GM12878 (cell line): Measurements from ENCODE around the gene BRME1. TPM values are rescaled to one million over a fixed set of nuclear protein-coding genes. Genes with fewer than 3 reads are reported as not detected.
A peak's percentile ranks its signal among the peaks of the same experiment; 100 is the strongest.

Experiments
- ATAC-seq: fragments of 200-7000 bp; cut with Tn5 transposase; 3 replicates; pipeline ENCODE4 v1.9.1; 2020; ENCODE audit warnings: mild to moderate bottlenecking, moderate library complexity
- BruUV-seq: library from RNA; stranded (reverse); fragments of 400-500 nt; replicated peaks from 2 replicates; lab custom pipeline; 2021; lab: Mats Ljungman, UMichigan
- CTCF ChIA-PET: fragments of 300-600 bp; sonication (Branson Sonifier 250); formaldehyde crosslinking; extraction: SDS; loops from one replicate; lab custom pipeline; 2021; ENCODE audit warnings: inconsistent platforms; lab: Yijun Ruan, JAX
- POLR2A ChIA-PET: fragments of 350-600 bp; formaldehyde crosslinking; extraction: SDS; loops from one replicate; lab custom pipeline; 2021; ENCODE audit warnings: inconsistent platforms; lab: Charles Lee
- RAD21 ChIA-PET: fragments of 300-600 bp; sonication (Branson Sonifier 250); formaldehyde crosslinking; loops from one replicate; lab custom pipeline; 2023; ENCODE audit warnings: antibody characterized with exemption; ENCODE audit not compliant: unreplicated experiment; lab: Charles Lee
- SMC1A ChIA-PET: fragments of 300-600 bp; sonication (Branson Sonifier 250); formaldehyde crosslinking; loops from one replicate; lab custom pipeline; 2023; ENCODE audit not compliant: unreplicated experiment, uncharacterized antibody; lab: Charles Lee
- DNase-seq: peaks from one replicate; pipeline ENCODE4 v3.0.0-alpha.2; 2011; ENCODE audit warnings: low read depth, low spot score
- FAIRE-seq: peaks from 3 replicates; lab custom pipeline; 2011; peaks lifted over from hg19 to GRCh38; lab: Jason Lieb, UNC
- H2AFZ ChIP-seq: 2 replicates; pipeline ENCODE4 v1.6.0; 2011; ENCODE audit warnings: low read depth, low read length, control low read depth; ENCODE audit not compliant: control insufficient read depth
- H3K27ac ChIP-seq: 2 replicates; pipeline ENCODE4 v1.5.1; 2011; ENCODE audit warnings: control low read depth; ENCODE audit not compliant: control insufficient read depth, insufficient read depth
- H3K27me3 ChIP-seq, 2 experiments: replicated peaks in 1 of 2; 2 replicates each; pipeline versions ENCODE4 v1.6.0 to v1.6.1; 2011; ENCODE audit warnings: low read length in 1 of 2; ENCODE audit not compliant: control insufficient read depth in 2 of 2, insufficient read depth in 2 of 2
- H3K36me3 ChIP-seq, 2 experiments: 2 replicates each; pipeline ENCODE4 v1.5.1; 2011; ENCODE audit warnings: low read length in 1 of 2; ENCODE audit not compliant: control insufficient read depth in 2 of 2, insufficient read depth in 2 of 2
- H3K4me1 ChIP-seq: 2 replicates; pipeline ENCODE4 v1.6.1; 2011; ENCODE audit warnings: mild to moderate bottlenecking, low read length, moderate library complexity, mixed read lengths; ENCODE audit not compliant: control insufficient read depth, insufficient read depth
- H3K4me2 ChIP-seq: 2 replicates; pipeline ENCODE4 v1.6.0; 2011; ENCODE audit warnings: control low read depth; ENCODE audit not compliant: control insufficient read depth, insufficient read depth
- H3K4me3 ChIP-seq: fragments of 200-600 bp; sonication (generic); 2 replicates; pipeline ENCODE4 v1.5.1; 2016
- H3K79me2 ChIP-seq: 2 replicates; pipeline ENCODE4 v1.6.0; 2011; ENCODE audit warnings: low read length; ENCODE audit not compliant: control insufficient read depth, insufficient read depth
- H3K9ac ChIP-seq: 2 replicates; pipeline ENCODE4 v1.8.0; 2011; ENCODE audit warnings: low read length, control low read depth, mixed read lengths; ENCODE audit not compliant: control insufficient read depth, insufficient read depth
- H3K9me3 ChIP-seq: replicated peaks from 3 replicates; pipeline ENCODE4 v1.5.1; 2011; ENCODE audit warnings: mild to moderate bottlenecking, low read length; ENCODE audit not compliant: control insufficient read depth, insufficient read depth
- H4K20me1 ChIP-seq: 2 replicates; pipeline ENCODE4 v1.6.0; 2011; ENCODE audit not compliant: control insufficient read depth, insufficient read depth
- ATF2 ChIP-seq: IDR thresholded peaks from 2 replicates; pipeline ENCODE4 v1.6.1; 2012; ENCODE audit warnings: low read length, inconsistent platforms
- ATF3 ChIP-seq: IDR thresholded peaks from 2 replicates; pipeline ENCODE4 v1.6.1; 2011; ENCODE audit warnings: low read depth, mild to moderate bottlenecking, low read length, moderate library complexity, borderline replicate concordance; ENCODE audit errors: extremely low read depth
- ATF7 ChIP-seq: fragments of 450-650 bp; IDR thresholded peaks from 2 replicates; pipeline ENCODE4 v1.6.1; 2016; ENCODE audit warnings: low read depth, mild to moderate bottlenecking
- BHLHE40 ChIP-seq, 2 experiments: fragments of 450-650 bp in 1 of 2; IDR thresholded peaks; 2 replicates each; pipeline ENCODE4 v1.6.1; 2011 to 2017; ENCODE audit warnings: low read depth in 2 of 2, borderline replicate concordance in 1 of 2, improper control_type of control experiment in 1 of 2, low read length in 1 of 2, mild to moderate bottlenecking in 1 of 2
- BRCA1 ChIP-seq: IDR thresholded peaks from 2 replicates; pipeline ENCODE4 v1.6.1; 2011; ENCODE audit warnings: low read depth, low read length, improper control_type of control experiment
- CHD2 ChIP-seq: IDR thresholded peaks from 2 replicates; pipeline ENCODE4 v1.6.1; 2011; ENCODE audit warnings: low read depth, low read length, improper control_type of control experiment, borderline replicate concordance
- ELK1 ChIP-seq: IDR thresholded peaks from 2 replicates; pipeline ENCODE4 v1.6.1; 2012; ENCODE audit warnings: low read depth, low read length, improper control_type of control experiment
- EZH2 ChIP-seq: IDR thresholded peaks from 2 replicates; pipeline ENCODE4 v1.6.1; 2012; ENCODE audit warnings: low read depth, mild to moderate bottlenecking, control low read depth, inconsistent platforms, low read length, borderline replicate concordance; ENCODE audit not compliant: control insufficient read depth
- GABPA ChIP-seq: IDR thresholded peaks from 2 replicates; pipeline ENCODE4 v1.6.1; 2014; ENCODE audit warnings: antibody characterized with exemption, low read depth, mild to moderate bottlenecking, inconsistent platforms
- HDGF ChIP-seq: fragments of 450-650 bp; IDR thresholded peaks from 2 replicates; pipeline ENCODE4 v1.6.1; 2016; ENCODE audit warnings: antibody characterized with exemption
- HSF1 ChIP-seq: fragments of 150-350 bp; IDR thresholded peaks from 2 replicates; pipeline ENCODE4 v1.6.1; 2014; ENCODE audit warnings: mild to moderate bottlenecking, low read depth, low read length
- MXI1 ChIP-seq: fragments of 150-350 bp; IDR thresholded peaks from 2 replicates; pipeline ENCODE4 v1.6.1; 2011; ENCODE audit warnings: low read depth, mild to moderate bottlenecking, inconsistent platforms, low read length, improper control_type of control experiment
- SIN3A ChIP-seq: IDR thresholded peaks from 2 replicates; pipeline ENCODE4 v1.6.1; 2012; ENCODE audit warnings: low read depth, low read length, improper control_type of control experiment
- SKIL ChIP-seq: fragments of 450-650 bp; IDR thresholded peaks from 2 replicates; pipeline ENCODE4 v1.6.1; 2017; ENCODE audit warnings: mild to moderate bottlenecking, low read depth, inconsistent platforms; ENCODE audit not compliant: poor library complexity, severe bottlenecking
- SP1 ChIP-seq: IDR thresholded peaks from one replicate; pipeline ENCODE4 v1.6.1; 2011; ENCODE audit warnings: low read depth, low read length
- WGBS: methylation state at CpG from one replicate; pipeline ENCODE4 v1.1.6; 2016; ENCODE audit warnings: low lambda C conversion rate; ENCODE audit not compliant: insufficient replicate concordance, insufficient coverage; ENCODE audit errors: missing lambda C conversion rate; 5-methylcytosine and 5-hydroxymethylcytosine counted together
- in situ Hi-C: fragments of 300-500 bp; cut with MboI; formaldehyde crosslinking; loops from 9 replicates; pipeline ENCODE4 v1.14.3; 2018; ENCODE audit warnings: mixed read lengths
- intact Hi-C: fragments of 100-400 bp; cut with micrococcal nuclease; formaldehyde crosslinking; loops from one replicate; pipeline ENCODE4 v1.14.2; 2022; ENCODE audit not compliant: unreplicated experiment
- polyA plus RNA-seq, 11 experiments: library from polyadenylated mRNA; depleted of rRNA in 4 of 11; unstranded in 6 of 11; stranded (reverse) in 5 of 11; fragments of >200 nt; fragmentation: Nextera tagmentation in 4 of 11; fragmentation: Illumina TruSeq in 1 of 11; extraction: Ambion mirVana in 4 of 11; extraction: Trizol in 1 of 11; gene quantifications; 1 replicate in 1 of 11; 2 replicates in 10 of 11; pipeline versions ENCODE4 v1.2.1 to v1.2.3, GENCODE V29; 2011 to 2016; ENCODE audit warnings: inconsistent platforms in 2 of 11, missing spikeins in 2 of 11, low read depth in 1 of 11
- total RNA-seq, 4 experiments: library from RNA; depleted of rRNA in 3 of 4; stranded (reverse); fragments of >200 nt in 3 of 4; fragmentation: Illumina TruSeq in 1 of 4; extraction: Trizol in 1 of 4; gene quantifications; 2 replicates each; pipeline versions ENCODE4 v1.2.1 to v1.2.3, GENCODE V29; 2013 to 2021

BRME1 gene
- total and polyA plus RNA-seq, 10 of the 15 experiments (the other 5 are each of a cell fraction or from before 2014, with no cell fraction given) = 0.07 to 2.2 (median 1.1) TPM; not detected in 1

- Histone ChIP-seq H3K9me3 (no peaks in the 10 kb centered on the region), H3K4me3 (peak within 1 kb of the TSS; percentile 100), H3K27ac (peak within 1 kb of the TSS; percentile 82), H3K9ac (peak within 1 kb of the TSS; percentile 81), H3K4me1 (peaks cover 11% of the 10 kb centered on the region), H3K4me2 (peak within 1 kb of the TSS; percentile 95), H3K27me3 (no peaks in the 10 kb centered on the region), H3K36me3 (peaks cover 0 to 10% of the 10 kb centered on the region in 2 experiments; a peak in 3 of 4 replicates), H4K20me1 (no peaks in the 10 kb centered on the region), H3K79me2 (peaks cover 15% of the 10 kb centered on the region), H2AFZ (peak within 1 kb of the TSS; percentile 87)
- in situ Hi-C loops (no loop called here), intact Hi-C loops (loop anchor here (1.0 to 5.0 kb wide), 3 partner anchors 35 to 80 kb away; partner anchors contain the start of gene IL27RA)
- DNase-seq (peak; percentile 99), ATAC-seq (peak; percentile 99), FAIRE-seq (peak; percentile 98)
- whole genome bisulfite sequencing = 1% methylated on average over 42 of the region's 65 CpGs
- ChIA-PET CTCF (interaction anchor here (0.6 to 2.9 kb wide), 13 partner anchors 46 to 185 kb away, joined by 3 to 10 read pairs (median 4); partner anchors contain the start of genes ASF1B and IL27RA), RAD21 (interaction anchor here (0.6 to 3.2 kb wide), 14 partner anchors 18 to 105 kb away, joined by 3 to 21 read pairs (median 4); partner anchors contain the start of genes IL27RA and RFX1), SMC1A (interaction anchor here (0.7 to 2.1 kb wide), 10 partner anchors 13 to 122 kb away, joined by 3 to 10 read pairs (median 4); partner anchors contain the start of genes BRME1, CC2D1A and IL27RA), POLR2A (interaction anchor here (0.6 to 1.0 kb wide), 2 partner anchors 34 to 51 kb away, joined by 3 to 4 read pairs; no protein-coding TSS in a partner anchor)
- BruUV-seq = no TSS peak
- TF ChIP-seq EZH2 (no peak), BRCA1 (no peak), HSF1 (no peak), SP1 (peak; percentile 98), ATF7 (peak; percentile 27; the same call in 1 of the 2 replicates), CHD2 (peak; percentile 97), ELK1 (peak; percentile 91), ATF3 (no peak), ATF2 (no peak), BHLHE40 (IDR thresholded peaks at IDR 0.05; ENCODE audit: borderline replicate concordance in 1 of 2, low read depth in 2 of 2, low read length in 1 of 2) (peak; percentile 31 to 69; a peak in 2 of 4 replicates), GABPA (peak; percentile 70), MXI1 (peak; percentile 68; the same call in 1 of the 2 replicates), HDGF (peak; percentile 93), SIN3A (peak; percentile 86), SKIL (peak; percentile 83)
These were observed 46.4 kb upstream of the BRME1 start, which contains the start of gene DCAF15 for GRCh38 chr19:13952154-13952930. TSS of gene DCAF15 (plus strand) at chr19:13952509. CDS start at chr19:13952513, 4 bp downstream.
